ENCODE results near the gene SLC9A7.

GRCh38 chrX:46627062-46627461, 131.9 kb downstream of the SLC9A7 start:
- TF ChIP-seq POLR2AphosphoS5 (IDR thresholded peaks at IDR 0.05; ENCODE audit: insufficient read depth, low read depth, low read length): no peak
- TF ChIP-seq CTCF (IDR thresholded peaks at IDR 0.05; ENCODE audit: extremely low read depth in 1 of 2, insufficient read depth in 1 of 2, low read depth in 1 of 2, low read length in 2 of 2): no peak
- TF ChIP-seq POLR2A (IDR thresholded peaks at IDR 0.05; ENCODE audit: low read depth, low read length): no peak
- no peak for TF ChIP-seq EZH2 (IDR thresholded peaks at IDR 0.05; ENCODE audit: borderline replicate concordance, low read depth, low read length, severe bottlenecking)
